Stimulated activated CD4-positive, alpha-beta T cell treated with anti-CD3 and anti-CD28 coated beads, Interleukin-1b, Interleukin-23, amount 100 ng/mL, for 4 hours (primary cell): ENCODE results near the gene CD82.
A peak's percentile ranks its signal among the peaks of the same experiment; 100 is the strongest.

Experiments used
- DNase-seq, 2 donors: peaks; one replicate each; pipeline ENCODE4 v3.0.0-alpha.2; 2020; ENCODE audit warnings: low read depth in 2 of 2

The CD82 gene, protein sequence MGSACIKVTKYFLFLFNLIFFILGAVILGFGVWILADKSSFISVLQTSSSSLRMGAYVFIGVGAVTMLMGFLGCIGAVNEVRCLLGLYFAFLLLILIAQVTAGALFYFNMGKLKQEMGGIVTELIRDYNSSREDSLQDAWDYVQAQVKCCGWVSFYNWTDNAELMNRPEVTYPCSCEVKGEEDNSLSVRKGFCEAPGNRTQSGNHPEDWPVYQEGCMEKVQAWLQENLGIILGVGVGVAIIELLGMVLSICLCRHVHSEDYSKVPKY

DNA sequence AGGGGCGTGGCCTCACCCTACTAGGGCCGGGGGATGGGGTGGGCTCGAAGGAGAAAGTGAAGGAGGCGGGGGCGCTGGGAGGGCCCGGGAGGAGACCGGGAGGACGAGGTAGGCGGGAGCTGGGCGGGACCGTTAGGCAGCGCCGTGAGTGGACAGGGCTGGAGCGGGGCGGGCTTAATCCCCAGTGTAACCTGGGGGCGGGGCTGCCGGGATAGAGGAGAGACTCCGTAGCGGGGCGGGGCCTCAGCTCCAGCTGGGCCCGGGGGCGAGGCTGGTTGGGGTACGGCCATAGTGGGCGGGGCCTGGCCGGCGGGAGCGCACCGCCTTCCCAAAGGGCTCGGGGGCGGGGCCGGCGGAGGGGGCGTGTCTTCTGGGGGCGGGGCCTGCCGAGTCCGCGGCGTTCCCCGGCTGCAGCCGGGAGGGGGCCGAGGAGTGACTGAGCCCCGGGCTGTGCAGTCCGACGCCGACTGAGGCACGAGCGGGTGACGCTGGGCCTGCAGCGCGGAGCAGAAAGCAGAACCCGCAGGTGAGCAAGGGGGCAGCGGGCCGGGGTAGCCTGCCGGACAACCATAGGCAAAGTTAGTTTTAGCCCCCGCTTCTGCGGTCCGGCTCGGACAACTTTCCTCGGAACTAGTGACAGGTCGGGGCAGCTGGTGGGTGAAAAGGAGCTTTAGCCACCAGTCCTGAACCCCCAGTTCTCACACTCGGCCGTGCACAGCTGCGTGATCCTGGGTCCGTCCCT, at the start of gene CD82:
CD82 (plus strand) TSS at position 453 of the 742 bp plus-strand sequence. CDS start 29,000 bp downstream, outside the sequence.
- DNase-seq = peak; percentile 98 to 99

DNA sequence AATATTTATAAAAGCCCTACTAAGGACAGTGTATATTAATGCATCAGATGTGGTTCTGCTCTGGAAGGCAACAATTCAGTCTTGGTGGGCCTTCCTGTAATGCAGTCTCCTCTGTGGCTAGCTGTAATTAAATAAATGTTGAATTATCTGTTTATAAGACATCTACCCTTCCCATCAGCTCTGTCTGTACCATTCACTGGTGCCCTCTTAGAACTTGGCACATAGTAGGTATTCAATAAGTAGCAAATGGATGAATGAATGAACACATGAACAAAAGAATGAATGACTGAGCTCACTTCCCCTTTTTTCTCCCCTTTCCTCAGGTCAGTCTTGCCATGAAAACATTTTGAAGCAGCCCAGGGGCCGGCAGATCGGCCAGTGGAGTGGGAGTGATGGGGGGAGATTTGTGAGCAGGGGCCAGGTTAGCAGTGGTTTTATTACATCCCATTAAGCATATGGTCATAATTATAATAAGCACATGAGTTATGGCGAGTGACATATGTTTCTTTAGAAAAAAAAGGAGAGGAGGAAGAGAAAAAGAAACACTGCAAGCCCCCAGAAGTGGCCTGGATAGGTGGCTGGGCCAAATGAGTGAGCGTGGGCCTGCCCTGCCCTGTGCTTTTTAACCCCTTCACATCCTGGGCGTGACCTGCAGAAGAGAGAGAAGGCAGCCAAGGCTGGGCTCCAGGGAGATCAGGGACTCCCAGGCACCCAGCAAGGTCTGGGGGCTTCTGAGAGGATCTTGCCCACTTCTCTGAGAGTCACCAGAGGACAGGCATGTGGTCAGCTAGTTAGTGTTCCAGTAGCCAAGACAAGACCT, 48.6 kb upstream of the CD82 start:
- no peak for DNase-seq

DNA sequence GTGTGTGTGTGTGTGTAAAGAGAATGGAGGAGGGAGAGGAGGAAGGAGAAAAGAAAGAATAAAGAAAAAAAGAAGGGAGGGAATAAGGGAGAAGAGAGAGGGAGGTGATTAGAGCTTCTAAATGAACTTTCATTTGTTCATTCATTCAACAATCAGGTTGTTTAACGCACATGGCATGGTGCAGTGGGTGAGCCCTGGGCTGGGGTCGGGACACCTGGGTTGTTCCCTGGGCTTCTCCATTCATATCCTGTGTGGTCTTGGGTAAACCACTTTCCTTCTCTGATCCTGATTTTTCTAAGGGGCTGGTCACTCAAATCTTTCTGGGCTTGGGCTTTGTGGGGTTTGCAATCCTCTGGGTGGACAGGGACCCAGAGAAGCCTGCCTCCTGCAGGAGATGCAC, 47.9 kb upstream of the CD82 start:
- no peak for DNase-seq

DNA sequence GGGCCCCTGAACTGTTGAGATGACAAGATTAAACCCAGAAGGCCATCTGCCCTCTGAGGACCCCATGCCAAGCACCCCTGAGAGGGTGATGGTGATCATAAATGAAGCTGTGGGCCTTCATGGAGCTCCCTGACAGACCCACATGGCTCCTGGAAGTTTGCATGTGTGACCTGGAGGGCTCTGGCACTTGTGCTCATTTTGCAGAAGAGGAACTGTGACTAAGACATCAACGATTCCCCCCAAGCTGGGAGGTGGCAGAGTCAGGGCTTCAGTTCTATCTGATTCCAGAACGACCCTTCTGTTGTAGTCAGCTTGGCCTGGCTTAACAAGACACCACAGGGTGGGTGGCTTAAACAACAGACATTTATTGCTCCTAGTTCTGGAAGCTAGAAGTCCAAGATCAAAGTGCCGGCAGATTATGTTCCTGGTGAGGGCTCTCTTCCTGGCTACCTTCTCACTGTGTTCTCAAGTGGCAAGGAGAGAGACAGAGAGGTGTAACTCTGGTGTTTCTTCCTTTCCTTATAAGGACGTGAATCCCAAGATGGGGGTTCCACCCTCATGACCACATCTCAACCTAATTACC, 46.4 kb upstream of the CD82 start:
- DNase-seq = no peak

DNA sequence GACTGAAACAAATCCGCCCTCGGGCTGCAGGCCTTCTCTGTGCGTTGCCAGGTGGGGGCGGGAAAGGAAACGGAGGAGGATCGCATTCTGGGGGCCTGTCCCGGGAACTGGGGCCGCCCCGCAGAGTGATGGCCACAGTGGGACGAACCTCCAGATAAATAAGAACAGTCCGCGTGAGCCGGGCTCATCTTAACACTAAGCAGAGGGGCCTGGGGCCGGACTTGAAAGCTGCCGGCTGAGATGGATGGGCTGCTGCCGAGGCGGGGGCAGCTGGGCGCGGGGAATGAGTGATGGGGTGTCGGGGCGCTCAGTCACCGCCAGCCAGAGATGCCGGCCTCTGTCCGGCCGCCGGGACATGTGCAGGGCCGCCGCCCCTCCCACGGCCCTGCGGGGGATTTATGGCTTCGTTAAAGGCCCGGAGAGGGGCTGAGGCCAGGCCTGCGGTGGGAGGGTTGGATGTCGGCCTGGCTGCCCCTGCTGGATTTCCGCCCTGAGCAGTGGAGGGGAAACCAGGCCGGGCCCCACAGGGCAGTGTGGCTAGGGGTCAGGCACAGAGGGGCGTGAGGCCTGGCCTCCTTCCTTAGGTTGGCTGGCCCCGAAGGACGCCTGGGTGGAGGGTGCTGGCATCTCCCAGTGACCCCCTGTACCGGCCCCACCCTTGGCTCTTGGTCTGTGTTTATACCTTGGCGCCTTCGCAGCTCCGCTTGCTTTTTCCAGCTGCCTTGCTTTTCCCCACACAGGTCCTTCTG, 45.3 kb upstream of the CD82 start:
- DNase-seq = no peak

DNA sequence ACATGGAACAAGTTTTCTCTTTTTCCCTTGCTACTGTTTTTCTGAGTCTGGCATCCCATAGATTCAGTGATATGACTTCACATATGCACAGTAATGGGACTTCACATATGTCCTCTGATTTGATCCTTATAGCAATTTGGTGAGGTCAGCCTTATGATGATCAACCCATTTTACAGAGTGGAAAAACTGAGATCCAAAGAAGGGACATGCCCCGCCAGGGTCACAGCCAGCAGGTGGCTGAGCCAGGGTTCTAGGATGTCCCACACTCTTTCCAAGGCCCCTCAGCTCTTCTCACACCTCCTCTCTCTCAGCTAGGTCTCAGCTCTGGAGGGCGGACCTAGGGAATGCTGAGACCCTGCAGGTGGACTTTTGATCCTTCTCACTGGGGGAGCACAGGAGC, 44.3 kb upstream of the CD82 start:
- DNase-seq = no peak

- no peak for DNase-seq
Measured at GRCh38 chr11:44522294-44522693, 43.2 kb upstream of the CD82 start.

GRCh38 chr11:44524346-44524745, 41.1 kb upstream of the CD82 start:
- no peak for DNase-seq

- DNase-seq = no peak
Measured at GRCh38 chr11:44524751-44525201, 40.7 kb upstream of the CD82 start.

DNA sequence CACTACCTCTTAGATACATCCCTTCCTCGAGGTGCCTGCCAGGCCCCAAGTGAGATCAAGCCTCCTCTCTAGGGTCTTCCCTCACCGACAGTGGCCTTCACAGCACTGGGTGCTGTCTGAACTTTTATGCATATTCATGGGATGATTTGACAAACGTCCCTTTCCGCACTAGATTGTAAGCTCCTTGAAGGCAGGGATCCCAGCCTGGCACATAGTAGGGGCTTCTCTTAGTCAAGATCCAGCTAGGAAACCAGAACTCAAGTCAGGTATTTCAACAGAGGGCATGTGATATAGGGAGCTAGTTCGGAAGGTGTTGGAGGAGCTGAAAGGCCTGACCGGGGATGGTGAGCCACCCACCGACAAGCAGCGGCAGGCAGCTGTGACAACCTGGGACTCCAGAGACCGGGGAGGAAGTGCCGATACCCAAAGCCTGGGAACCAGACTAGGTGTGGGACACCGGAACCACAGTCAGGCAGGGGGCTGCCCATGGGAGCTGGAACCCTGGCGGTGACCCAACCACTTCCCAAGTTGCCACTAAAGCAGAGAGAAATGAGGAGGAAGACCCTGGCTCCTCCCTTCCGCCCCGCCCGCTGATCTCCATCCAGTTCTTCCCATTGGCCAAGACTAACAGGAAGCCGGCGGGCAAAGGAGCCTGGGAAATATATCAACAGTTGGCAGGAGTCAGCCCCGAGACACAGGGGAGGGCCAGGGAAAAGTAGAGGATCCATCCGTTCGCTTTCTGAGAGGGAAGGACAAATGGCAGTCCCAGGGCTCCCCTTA, 39.8 kb upstream of the CD82 start:
- DNase-seq = no peak

GRCh38 chr11:44526438-44526837, 39.0 kb upstream of the CD82 start:
- no peak for DNase-seq

GRCh38 chr11:44527476-44527875, 38.0 kb upstream of the CD82 start:
- DNase-seq = no peak

DNA sequence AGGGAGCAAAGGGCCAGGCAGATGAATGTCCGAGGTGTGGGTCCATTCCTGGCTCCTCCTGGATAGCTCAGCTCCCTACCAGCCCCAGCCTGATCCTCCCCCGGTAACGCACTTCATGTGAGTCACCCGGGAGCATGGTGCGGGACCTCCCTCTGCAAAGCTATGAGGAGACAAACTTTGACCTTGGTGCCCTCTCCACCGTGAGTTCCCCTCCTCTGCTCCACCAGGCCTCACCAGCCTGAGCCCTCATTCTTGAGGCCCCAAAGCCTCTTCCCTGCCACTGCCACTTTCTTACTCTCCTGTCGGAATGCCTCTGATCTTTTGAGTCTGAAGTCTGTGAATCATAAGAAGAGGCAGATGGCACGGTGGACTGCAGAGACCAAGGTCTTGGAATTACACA, 37.4 kb upstream of the CD82 start:
- DNase-seq = no peak

- DNase-seq = no peak
Measured at GRCh38 chr11:44528581-44528980, 36.9 kb upstream of the CD82 start.

DNA sequence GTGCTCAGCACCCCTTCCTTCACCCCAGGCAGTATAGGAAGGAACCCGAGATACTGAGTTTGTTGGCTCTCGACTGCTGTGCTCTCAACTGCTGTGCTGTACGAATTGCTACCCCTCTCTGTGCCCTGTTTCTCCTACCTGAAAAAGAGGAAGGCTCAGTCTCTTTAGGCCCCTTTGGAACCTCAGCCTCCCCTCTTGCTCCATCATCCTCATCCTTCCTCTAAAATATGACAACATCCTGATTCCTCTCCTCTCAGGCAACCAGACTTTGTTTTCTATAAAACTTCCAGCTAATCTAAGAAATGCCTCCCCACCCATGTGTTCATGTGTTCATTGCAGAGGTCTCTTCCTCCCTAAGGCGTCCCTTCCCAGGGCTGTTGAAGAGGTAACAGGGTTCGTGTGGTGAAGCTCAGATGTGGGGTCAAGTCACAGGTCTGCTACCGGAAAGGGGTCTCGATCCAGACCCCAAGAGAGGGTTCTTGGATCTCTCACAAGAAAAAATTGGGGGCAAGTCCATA, 35.5 kb upstream of the CD82 start:
- DNase-seq = no peak

GRCh38 chr11:44530413-44531115, 34.9 kb upstream of the CD82 start:
- DNase-seq = no peak

GRCh38 chr11:44531116-44531504, 34.4 kb upstream of the CD82 start:
- no peak for DNase-seq

GRCh38 chr11:44531636-44532035, 33.8 kb upstream of the CD82 start:
- no peak for DNase-seq

- DNase-seq = no peak
Measured at GRCh38 chr11:44532809-44533208, 32.7 kb upstream of the CD82 start.
